Activated CD8-positive, alpha-beta T cell treated with anti-CD3 and anti-CD28 coated beads for 36 hours (primary cell): ENCODE data around the gene CIAO2A. TPM values are rescaled to one million over a fixed set of nuclear protein-coding genes. Genes with fewer than 3 reads are reported as not detected.
"Not testable (repeated sequence)": the region's sequence is repeated elsewhere in the genome, so short reads cannot be mapped to it uniquely, and the experiment has no call there.

Experiments used
- ATAC-seq: fragments of 200-7000 bp; cut with Tn5 transposase; one replicate; pipeline ENCODE4 v1.10.0; 2021; ENCODE audit warnings: mild to moderate bottlenecking, moderate library complexity
- CTCF ChIA-PET: fragments of 350-600 bp; sonication (Branson Sonifier 250); formaldehyde crosslinking; loops from one replicate; lab custom pipeline; 2021; ENCODE audit warnings: antibody characterized with exemption; lab: Charles Lee
- POLR2A ChIA-PET: fragments of 350-600 bp; sonication (Branson Sonifier 250); formaldehyde crosslinking; loops from one replicate; lab custom pipeline; 2021; ENCODE audit warnings: antibody characterized with exemption; lab: Charles Lee
- DNase-seq: peaks from one replicate; pipeline ENCODE4 v3.0.0-alpha.2; 2020
- H3K27ac Mint-ChIP-seq: one replicate; pipeline ENCODE4 v1.8.0; 2021; ENCODE audit warnings: mild to moderate bottlenecking, mixed read lengths
- H3K27me3 Mint-ChIP-seq: one replicate; pipeline ENCODE4 v1.8.0; 2021; ENCODE audit warnings: mixed read lengths
- H3K36me3 Mint-ChIP-seq: one replicate; pipeline ENCODE4 v1.8.0; 2021; ENCODE audit warnings: low read depth, mixed read lengths
- H3K4me1 Mint-ChIP-seq: one replicate; pipeline ENCODE4 v1.8.0; 2021; ENCODE audit warnings: low read depth, mixed read lengths
- H3K4me3 Mint-ChIP-seq: one replicate; pipeline ENCODE4 v1.8.0; 2021; ENCODE audit warnings: mild to moderate bottlenecking, moderate library complexity, mixed read lengths
- H3K9me3 Mint-ChIP-seq: one replicate; pipeline ENCODE4 v1.8.0; 2021; ENCODE audit warnings: mixed read lengths
- intact Hi-C: fragments of 100-400 bp; cut with micrococcal nuclease; formaldehyde crosslinking; loops from one replicate; pipeline ENCODE4 v1.10.0; 2022
- total RNA-seq, 2 experiments: library from RNA; stranded (reverse); gene quantifications; one replicate each; pipeline ENCODE4 v1.2.3, GENCODE V29; 2021
- TF ChIP-seq, protein P1 (sequence below): fragments of 200-600 bp; IDR thresholded peaks from one replicate; pipeline ENCODE4 v1.8.0; 2022; ENCODE audit warnings: antibody characterized with exemption, mild to moderate bottlenecking

Gene CIAO2A
- total RNA-seq, 2 experiments from 2014 or later, result 88.3 to 99.4 TPM

DNA sequence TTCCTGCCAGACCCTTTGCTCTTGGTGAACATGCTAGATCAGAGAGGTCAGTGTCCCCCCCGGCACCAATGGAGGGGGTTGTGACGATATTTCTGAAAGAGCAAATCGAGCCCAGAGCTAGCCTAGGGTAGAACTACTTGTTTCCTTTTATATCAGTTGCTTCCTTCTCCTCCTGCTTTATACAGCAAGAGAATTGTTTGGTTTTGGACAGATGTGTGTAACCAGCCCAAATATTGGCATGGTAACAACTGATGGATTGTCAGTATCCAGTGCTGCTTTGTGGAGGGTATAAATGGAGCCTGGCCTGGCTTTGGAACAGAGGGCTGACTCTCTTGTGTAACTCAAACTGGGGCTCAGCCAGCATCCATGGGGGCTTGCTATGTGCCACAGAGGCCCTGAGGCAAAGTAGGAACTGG lies 29.3 kb upstream of the CIAO2A start:
- Mint-ChIP-seq H3K4me3 (no peak overlapping the region), H3K4me1 (no peaks in the 10 kb centered on the region), H3K9me3 (no peaks in the 10 kb centered on the region), H3K36me3 (peaks cover 41% of the 10 kb centered on the region), H3K27me3 (no peaks in the 10 kb centered on the region), H3K27ac (no peak overlapping the region)
- ChIA-PET POLR2A (interaction anchor here (1.1 kb wide), 1 partner anchor 568 kb away, joined by 3 read pairs; no protein-coding TSS in a partner anchor), CTCF (interaction anchor here (0.9 to 1.5 kb wide), 2 partner anchors 24 kb away, joined by 3 to 4 read pairs; no protein-coding TSS in a partner anchor)
- DNase-seq (no peak), ATAC-seq (no peak)
- intact Hi-C loops, result no loop called here
- TF ChIP-seq, protein P1, sequence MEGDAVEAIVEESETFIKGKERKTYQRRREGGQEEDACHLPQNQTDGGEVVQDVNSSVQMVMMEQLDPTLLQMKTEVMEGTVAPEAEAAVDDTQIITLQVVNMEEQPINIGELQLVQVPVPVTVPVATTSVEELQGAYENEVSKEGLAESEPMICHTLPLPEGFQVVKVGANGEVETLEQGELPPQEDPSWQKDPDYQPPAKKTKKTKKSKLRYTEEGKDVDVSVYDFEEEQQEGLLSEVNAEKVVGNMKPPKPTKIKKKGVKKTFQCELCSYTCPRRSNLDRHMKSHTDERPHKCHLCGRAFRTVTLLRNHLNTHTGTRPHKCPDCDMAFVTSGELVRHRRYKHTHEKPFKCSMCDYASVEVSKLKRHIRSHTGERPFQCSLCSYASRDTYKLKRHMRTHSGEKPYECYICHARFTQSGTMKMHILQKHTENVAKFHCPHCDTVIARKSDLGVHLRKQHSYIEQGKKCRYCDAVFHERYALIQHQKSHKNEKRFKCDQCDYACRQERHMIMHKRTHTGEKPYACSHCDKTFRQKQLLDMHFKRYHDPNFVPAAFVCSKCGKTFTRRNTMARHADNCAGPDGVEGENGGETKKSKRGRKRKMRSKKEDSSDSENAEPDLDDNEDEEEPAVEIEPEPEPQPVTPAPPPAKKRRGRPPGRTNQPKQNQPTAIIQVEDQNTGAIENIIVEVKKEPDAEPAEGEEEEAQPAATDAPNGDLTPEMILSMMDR, result no peak

DNA sequence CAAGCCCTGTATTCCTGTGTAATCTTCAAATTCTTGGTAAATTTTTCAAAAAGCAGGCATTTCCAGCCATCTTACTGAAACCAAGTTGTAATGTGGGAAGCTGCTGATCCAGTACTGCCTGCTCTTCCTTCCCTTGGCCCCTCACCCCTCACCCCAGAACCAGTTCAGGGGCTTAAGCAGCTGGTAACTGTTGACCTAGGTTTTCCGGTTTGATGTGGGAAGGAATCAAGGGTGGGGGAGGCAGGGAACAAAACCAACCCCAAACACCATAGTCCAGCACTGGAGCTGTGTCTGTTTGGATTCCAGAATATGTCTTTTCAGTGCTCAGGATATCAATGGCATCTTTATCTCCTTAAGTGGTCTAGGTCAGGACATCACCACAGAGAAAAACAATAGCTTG lies 28.8 kb upstream of the CIAO2A start:
- H3K36me3 Mint-ChIP-seq, result peaks cover 39% of the 10 kb centered on the region
- H3K27ac Mint-ChIP-seq, result no peak overlapping the region
- ChIA-PET POLR2A (interaction anchor here (1.1 kb wide), 1 partner anchor 569 kb away, joined by 3 read pairs; no protein-coding TSS in a partner anchor), CTCF (interaction anchor here (0.9 to 1.8 kb wide), 3 partner anchors 11 to 25 kb away, joined by 3 to 4 read pairs (median 4); no protein-coding TSS in a partner anchor)
- H3K27me3 Mint-ChIP-seq, result no peaks in the 10 kb centered on the region
- H3K9me3 Mint-ChIP-seq, result no peaks in the 10 kb centered on the region
- H3K4me1 Mint-ChIP-seq, result no peaks in the 10 kb centered on the region
- ATAC-seq (no peak), DNase-seq (no peak)
- intact Hi-C loops, result no loop called here
- no peak overlapping the region for H3K4me3 Mint-ChIP-seq
- TF ChIP-seq, protein P1, result no peak

DNA sequence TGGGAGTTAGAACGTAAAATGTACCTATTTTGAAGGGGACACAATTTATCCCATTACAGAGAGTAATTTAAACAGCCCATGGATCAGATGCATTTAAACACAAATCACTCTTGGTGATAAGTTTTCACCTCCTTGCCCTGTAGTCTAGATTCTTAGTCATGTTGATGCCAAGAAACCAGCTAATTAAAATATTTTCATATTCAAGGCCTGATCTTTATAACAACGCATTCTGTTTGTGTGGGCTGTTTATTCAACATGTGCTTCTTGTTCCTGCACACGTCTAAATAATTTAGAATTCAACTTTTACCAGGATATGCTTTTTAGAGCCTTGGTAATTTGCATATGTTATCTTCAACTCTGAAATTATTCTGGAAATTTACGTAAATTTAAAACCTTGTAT lies 28.0 kb upstream of the CIAO2A start:
- no peaks in the 10 kb centered on the region for H3K27me3 Mint-ChIP-seq
- peaks cover 36% of the 10 kb centered on the region for H3K36me3 Mint-ChIP-seq
- H3K4me3 Mint-ChIP-seq, result no peak overlapping the region
- H3K9me3 Mint-ChIP-seq, result no peaks in the 10 kb centered on the region
- DNase-seq (no peak), ATAC-seq (no peak)
- no peaks in the 10 kb centered on the region for H3K4me1 Mint-ChIP-seq
- ChIA-PET CTCF (interaction anchor here (1.5 to 1.8 kb wide), 2 partner anchors 10 to 26 kb away, joined by 4 read pairs; no protein-coding TSS in a partner anchor), POLR2A (interaction anchor here (1.1 kb wide), 1 partner anchor 570 kb away, joined by 3 read pairs; no protein-coding TSS in a partner anchor)
- TF ChIP-seq, protein P1, result no peak
- intact Hi-C loops, result no loop called here
- no peak overlapping the region for H3K27ac Mint-ChIP-seq

DNA sequence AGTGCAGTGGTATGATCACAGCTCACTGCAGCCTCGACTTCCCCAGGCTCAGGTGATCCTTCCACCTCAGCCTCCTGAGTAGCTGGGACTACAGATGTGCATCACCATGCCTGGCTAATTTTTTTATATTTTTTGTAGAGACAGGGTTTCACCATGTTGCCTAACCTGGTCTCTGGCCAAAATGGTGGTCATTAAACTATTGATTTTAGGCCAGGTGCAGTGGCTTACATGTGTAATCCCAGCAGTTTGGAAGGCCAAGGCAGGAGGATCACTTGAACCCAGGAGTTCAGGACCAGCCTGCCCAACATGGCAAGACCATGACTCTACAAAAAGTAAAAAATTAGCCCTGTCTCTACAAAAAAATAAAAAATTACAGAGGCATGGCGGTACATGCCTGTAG lies 26.7 kb upstream of the CIAO2A start:
- H3K4me1 Mint-ChIP-seq, ATAC-seq, POLR2A ChIA-PET, DNase-seq, H3K27ac Mint-ChIP-seq, CTCF ChIA-PET, H3K9me3 Mint-ChIP-seq, intact Hi-C loops, H3K27me3 Mint-ChIP-seq, H3K4me3 Mint-ChIP-seq: not testable (repeated sequence)
- peaks cover 31% of the 10 kb centered on the region for H3K36me3 Mint-ChIP-seq

DNA sequence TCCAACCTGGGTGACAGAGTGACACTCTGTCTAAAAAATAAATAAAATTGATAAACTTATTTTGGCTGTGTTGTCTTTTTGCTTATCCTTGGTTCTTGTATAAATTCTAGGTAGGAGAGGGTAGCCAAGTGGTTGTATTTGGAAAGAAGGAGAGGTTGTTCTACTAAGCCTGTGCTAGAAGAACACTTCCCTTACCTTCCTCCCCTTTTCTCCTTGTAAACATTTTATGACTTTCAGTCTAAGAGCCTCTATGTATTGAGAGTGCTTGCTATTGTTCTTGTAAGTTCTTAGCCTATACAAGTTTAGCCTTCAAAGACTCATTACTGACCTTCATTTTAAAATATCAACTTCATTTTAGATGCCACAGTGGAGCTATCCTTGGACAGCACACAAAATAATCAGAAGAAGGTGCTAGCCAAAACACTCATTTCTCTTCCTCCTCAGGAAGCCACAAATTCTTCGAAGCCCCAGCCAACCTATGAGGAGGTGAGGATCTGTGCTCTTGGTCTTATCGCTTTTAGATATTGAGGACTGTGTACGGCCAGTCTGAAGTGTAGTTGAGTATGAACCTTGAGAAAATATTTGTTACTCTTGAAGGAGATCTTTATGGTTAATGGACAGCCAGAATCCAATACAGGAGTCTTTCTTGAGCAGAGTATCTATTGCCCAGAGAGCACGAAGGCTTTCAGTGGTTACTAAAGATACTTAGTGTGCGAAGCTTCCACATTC lies 24.3 kb upstream of the CIAO2A start:
- H3K9me3 Mint-ChIP-seq, result no peaks in the 10 kb centered on the region
- ATAC-seq, result no peak
- CTCF ChIA-PET, result no interaction called here

More for the DNA sequence above, 24.3 kb upstream of the CIAO2A start:
- TF ChIP-seq, protein P1, result no peak
- Mint-ChIP-seq H3K27me3 (no peaks in the 10 kb centered on the region), H3K36me3 (peaks cover 32% of the 10 kb centered on the region), H3K27ac (no peak overlapping the region), H3K4me1 (no peaks in the 10 kb centered on the region), H3K4me3 (no peak overlapping the region)
- DNase-seq, result no peak
- intact Hi-C loops, result no loop called here
- POLR2A ChIA-PET, result interaction anchor here (1.4 kb wide), 1 partner anchor 19 kb away, joined by 5 read pairs; no protein-coding TSS in a partner anchor
